Measurements from ENCODE around the gene SYNPR.

SYNPR gene

GRCh38 chr3:63413523-63413922 is 135.4 kb downstream of the SYNPR start:
- Histone ChIP-seq H2AFZ (no peak overlapping the region), H3K4me1 (no peaks in the 10 kb centered on the region), H3K79me2 (no peaks in the 10 kb centered on the region), H3K9ac (no peak overlapping the region), H3K36me3 (ENCODE audit: control insufficient read depth, insufficient read depth, low read length) (no peaks in the 10 kb centered on the region), H3K4me2 (ENCODE audit: low read length) (no peak overlapping the region), H3K4me3 (ENCODE audit: low read depth, low read length) (no peak overlapping the region), H3K9me3 (ENCODE audit: control insufficient read depth, low read length) (no peaks in the 10 kb centered on the region), H3K27me3 (ENCODE audit: control insufficient read depth, insufficient read depth, low read length) (no peaks in the 10 kb centered on the region), H3K27ac (no peak overlapping the region)
- TF ChIP-seq, protein P1, sequence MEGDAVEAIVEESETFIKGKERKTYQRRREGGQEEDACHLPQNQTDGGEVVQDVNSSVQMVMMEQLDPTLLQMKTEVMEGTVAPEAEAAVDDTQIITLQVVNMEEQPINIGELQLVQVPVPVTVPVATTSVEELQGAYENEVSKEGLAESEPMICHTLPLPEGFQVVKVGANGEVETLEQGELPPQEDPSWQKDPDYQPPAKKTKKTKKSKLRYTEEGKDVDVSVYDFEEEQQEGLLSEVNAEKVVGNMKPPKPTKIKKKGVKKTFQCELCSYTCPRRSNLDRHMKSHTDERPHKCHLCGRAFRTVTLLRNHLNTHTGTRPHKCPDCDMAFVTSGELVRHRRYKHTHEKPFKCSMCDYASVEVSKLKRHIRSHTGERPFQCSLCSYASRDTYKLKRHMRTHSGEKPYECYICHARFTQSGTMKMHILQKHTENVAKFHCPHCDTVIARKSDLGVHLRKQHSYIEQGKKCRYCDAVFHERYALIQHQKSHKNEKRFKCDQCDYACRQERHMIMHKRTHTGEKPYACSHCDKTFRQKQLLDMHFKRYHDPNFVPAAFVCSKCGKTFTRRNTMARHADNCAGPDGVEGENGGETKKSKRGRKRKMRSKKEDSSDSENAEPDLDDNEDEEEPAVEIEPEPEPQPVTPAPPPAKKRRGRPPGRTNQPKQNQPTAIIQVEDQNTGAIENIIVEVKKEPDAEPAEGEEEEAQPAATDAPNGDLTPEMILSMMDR (IDR thresholded peaks at IDR 0.05): no peak

DNA sequence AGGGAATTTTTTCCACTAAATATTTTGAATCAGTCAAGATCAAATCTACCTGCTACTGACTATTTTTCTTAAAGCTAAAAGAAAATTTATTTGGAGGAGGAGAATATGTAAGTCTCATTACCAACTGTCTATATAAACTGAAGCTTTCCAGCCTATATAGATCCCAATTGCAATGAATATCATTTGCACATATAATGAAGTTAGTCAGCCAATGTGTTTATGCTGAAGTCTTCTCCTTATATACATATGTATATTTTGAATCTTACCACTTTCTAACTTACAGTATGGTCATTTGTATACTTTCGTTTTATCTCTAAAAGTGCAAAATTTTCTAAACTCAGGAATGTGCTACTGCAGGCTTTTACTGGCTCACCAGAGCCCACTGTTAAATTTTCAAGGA is 136.5 kb downstream of the SYNPR start:
- no peaks in the 10 kb centered on the region for H3K79me2 ChIP-seq
- H3K4me2 ChIP-seq (ENCODE audit: low read length): no peak overlapping the region
- no peaks in the 10 kb centered on the region for H3K9me3 ChIP-seq (ENCODE audit: control insufficient read depth, low read length)
- no peak overlapping the region for H3K27ac ChIP-seq
- no peak overlapping the region for H2AFZ ChIP-seq
- H3K9ac ChIP-seq: no peak overlapping the region
- no peaks in the 10 kb centered on the region for H3K36me3 ChIP-seq (ENCODE audit: control insufficient read depth, insufficient read depth, low read length)
- no peak overlapping the region for H3K4me3 ChIP-seq (ENCODE audit: low read depth, low read length)
- TF ChIP-seq, protein P1 (IDR thresholded peaks at IDR 0.05): no peak
- H3K4me1 ChIP-seq: no peaks in the 10 kb centered on the region
- no peaks in the 10 kb centered on the region for H3K27me3 ChIP-seq (ENCODE audit: control insufficient read depth, insufficient read depth, low read length)

GRCh38 chr3:63429905-63430304 is 151.8 kb downstream of the SYNPR start:
- no peak overlapping the region for H3K9ac ChIP-seq

GRCh38 chr3:63430875-63431274 is 152.8 kb downstream of the SYNPR start:
- Histone ChIP-seq H3K79me2 (no peaks in the 10 kb centered on the region), H3K9ac (no peak overlapping the region), H3K4me3 (ENCODE audit: low read depth, low read length) (no peak overlapping the region), H3K36me3 (ENCODE audit: control insufficient read depth, insufficient read depth, low read length) (no peaks in the 10 kb centered on the region), H2AFZ (no peak overlapping the region), H3K27me3 (ENCODE audit: control insufficient read depth, insufficient read depth, low read length) (no peaks in the 10 kb centered on the region), H3K27ac (no peak overlapping the region), H3K4me1 (no peaks in the 10 kb centered on the region), H3K9me3 (ENCODE audit: control insufficient read depth, low read length) (no peaks in the 10 kb centered on the region), H3K4me2 (ENCODE audit: low read length) (no peak overlapping the region)
- TF ChIP-seq, protein P1 (IDR thresholded peaks at IDR 0.05): no peak

More at GRCh38 chr3:63429905-63430304, 151.8 kb downstream of the SYNPR start:
- Histone ChIP-seq H3K4me2 (ENCODE audit: low read length) (no peak overlapping the region), H3K27me3 (ENCODE audit: control insufficient read depth, insufficient read depth, low read length) (no peaks in the 10 kb centered on the region), H3K4me3 (ENCODE audit: low read depth, low read length) (no peak overlapping the region), H2AFZ (no peak overlapping the region), H3K79me2 (no peaks in the 10 kb centered on the region), H3K27ac (no peak overlapping the region), H3K4me1 (no peaks in the 10 kb centered on the region), H3K36me3 (ENCODE audit: control insufficient read depth, insufficient read depth, low read length) (no peaks in the 10 kb centered on the region), H3K9me3 (ENCODE audit: control insufficient read depth, low read length) (no peaks in the 10 kb centered on the region)
- TF ChIP-seq, protein P1 (IDR thresholded peaks at IDR 0.05): no peak

DNA sequence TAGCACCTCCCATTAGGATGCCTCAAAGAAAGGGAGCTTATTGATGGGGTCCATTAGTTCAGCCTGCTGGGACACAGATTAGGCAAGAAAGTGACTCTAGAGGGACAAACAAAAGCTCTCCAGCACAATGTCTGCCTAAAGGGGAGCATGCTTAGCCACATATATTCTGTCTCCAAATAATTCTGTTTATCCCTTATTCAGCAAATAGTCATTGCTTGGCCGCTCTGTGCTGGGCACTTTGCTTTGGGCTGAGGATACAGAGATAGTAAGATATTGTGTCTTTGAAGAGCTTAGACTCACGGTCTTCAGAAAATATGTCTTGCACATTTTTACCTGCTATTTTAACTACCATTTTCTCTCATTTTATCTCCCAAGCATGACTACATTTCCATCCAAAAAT is 159.8 kb downstream of the SYNPR start:
- H3K79me2 ChIP-seq: no peaks in the 10 kb centered on the region
- H3K27ac ChIP-seq: no peak overlapping the region
- no peak overlapping the region for H3K9ac ChIP-seq
- no peaks in the 10 kb centered on the region for H3K4me1 ChIP-seq
- H3K36me3 ChIP-seq (ENCODE audit: control insufficient read depth, insufficient read depth, low read length): no peaks in the 10 kb centered on the region
- H3K4me2 ChIP-seq (ENCODE audit: low read length): no peak overlapping the region
- no peaks in the 10 kb centered on the region for H3K9me3 ChIP-seq (ENCODE audit: control insufficient read depth, low read length)
- no peak overlapping the region for H3K4me3 ChIP-seq (ENCODE audit: low read depth, low read length)
- TF ChIP-seq, protein P1 (IDR thresholded peaks at IDR 0.05): no peak
- H3K27me3 ChIP-seq (ENCODE audit: control insufficient read depth, insufficient read depth, low read length): no peaks in the 10 kb centered on the region
- no peak overlapping the region for H2AFZ ChIP-seq
